SIG-M5 treated with dmso at 0.1 percent for 504 hours (cell line): ENCODE data around the gene STX8.

Source experiments
- DNase-seq: peaks from one replicate; lab custom pipeline; 2025; ENCODE audit not compliant: unreplicated experiment; lab: John Stamatoyannopoulos, UW

Gene STX8

GRCh38 chr17:9242497-9242881, 333.1 kb downstream of the STX8 start:
- no peak for DNase-seq

- no peak for DNase-seq
Observed at GRCh38 chr17:9241774-9242496, 333.7 kb downstream of the STX8 start.

GRCh38 chr17:9241371-9241712, 334.3 kb downstream of the STX8 start:
- DNase-seq: no peak

GRCh38 chr17:9240659-9241370, 334.8 kb downstream of the STX8 start:
- DNase-seq: no peak

GRCh38 chr17:9239793-9240658, 335.6 kb downstream of the STX8 start:
- DNase-seq: peak; percentile 18

- no peak for DNase-seq
Observed at GRCh38 chr17:9239246-9239792, 336.3 kb downstream of the STX8 start.

GRCh38 chr17:9238340-9239245, 337.0 kb downstream of the STX8 start:
- DNase-seq: no peak

- no peak for DNase-seq
Observed at GRCh38 chr17:9237661-9238301, 337.8 kb downstream of the STX8 start.

- DNase-seq: no peak
Observed at GRCh38 chr17:9237053-9237410, 338.6 kb downstream of the STX8 start.

GRCh38 chr17:9236286-9237052, 339.2 kb downstream of the STX8 start:
- no peak for DNase-seq

GRCh38 chr17:9235346-9235745, 340.3 kb downstream of the STX8 start:
- no peak for DNase-seq

GRCh38 chr17:9234389-9234945, 341.2 kb downstream of the STX8 start:
- DNase-seq: no peak

GRCh38 chr17:9233761-9234160, 341.9 kb downstream of the STX8 start:
- no peak for DNase-seq

GRCh38 chr17:9233271-9233599, 342.4 kb downstream of the STX8 start:
- DNase-seq: no peak

GRCh38 chr17:9232591-9233270, 342.9 kb downstream of the STX8 start:
- DNase-seq: no peak

- DNase-seq: no peak
Observed at GRCh38 chr17:9232155-9232475, 343.5 kb downstream of the STX8 start.

GRCh38 chr17:9231449-9232154, 344.0 kb downstream of the STX8 start:
- DNase-seq: no peak

- no peak for DNase-seq
Observed at GRCh38 chr17:9230861-9231260, 344.8 kb downstream of the STX8 start.
